CD4-positive, alpha-beta T cell treated with Interleukin-1 beta for 1 hour (primary cell): ENCODE results near the gene OR13F1.
"Not testable (repeated sequence)": the region's sequence is repeated elsewhere in the genome, so short reads cannot be mapped to it uniquely, and the experiment has no call there.

Experiments
- DNase-seq, 2 donors: peaks; one replicate each; pipeline ENCODE4 v3.0.0-alpha.2; 2020 to 2022

The OR13F1 gene

DNA sequence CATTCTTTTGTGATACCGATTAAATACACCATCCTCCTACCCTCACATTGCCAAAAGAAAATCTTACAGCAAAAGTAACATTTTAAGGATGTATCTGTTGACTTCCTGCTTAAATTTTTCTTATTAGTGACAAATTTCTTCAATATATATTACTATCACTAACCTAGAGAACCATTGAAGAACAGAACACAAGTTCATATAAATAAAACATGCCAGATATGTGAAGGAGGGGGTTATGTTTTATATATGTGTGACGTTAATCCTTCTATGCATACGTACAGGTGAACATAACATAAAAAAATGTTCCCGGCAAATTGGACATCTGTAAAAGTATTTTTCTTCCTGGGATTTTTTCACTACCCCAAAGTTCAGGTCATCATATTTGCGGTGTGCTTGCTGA lies at the start of gene OR13F1:
OR13F1 (plus strand) TSS at position 301 of the 400 bp plus-strand sequence; CDS start at position 301, 0 bp downstream.
- DNase-seq: no peak

GRCh38 chr9:104456831-104457230 lies 47.2 kb upstream of the OR13F1 start:
- no peak for DNase-seq

- no peak for DNase-seq
Measured at GRCh38 chr9:104463864-104464263, 40.2 kb upstream of the OR13F1 start.

GRCh38 chr9:104468261-104468660 lies 35.8 kb upstream of the OR13F1 start:
- DNase-seq: no peak

DNA sequence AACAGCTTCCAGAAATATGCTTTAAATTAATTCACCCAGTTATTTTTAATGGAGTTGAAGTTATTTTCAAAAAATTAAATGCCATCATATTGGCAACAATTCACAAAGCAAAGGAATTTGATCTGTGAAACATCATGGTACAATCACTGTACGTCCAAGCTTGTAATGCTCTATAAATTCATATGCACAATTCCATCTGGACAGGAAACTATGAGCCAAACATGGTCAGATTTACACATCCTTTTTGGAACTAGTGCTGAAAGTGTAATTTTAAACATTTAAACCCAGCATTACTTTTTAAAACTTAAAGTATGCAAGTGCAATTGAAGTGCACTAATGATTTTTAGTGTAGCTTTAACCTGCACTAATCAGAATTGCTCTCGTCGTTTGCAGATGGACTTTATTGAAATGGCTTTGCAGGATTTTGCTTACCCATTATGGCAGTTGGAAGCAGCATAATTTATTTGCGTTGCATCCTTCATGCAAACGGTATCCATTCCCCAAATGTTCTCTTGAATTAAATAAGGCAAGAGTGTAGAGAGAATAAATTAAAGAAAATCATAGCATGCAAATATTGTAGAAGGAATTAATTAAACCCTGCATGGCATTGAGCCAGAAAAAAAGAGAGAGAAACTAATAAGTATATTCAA lies 21.0 kb upstream of the OR13F1 start:
- no peak for DNase-seq

DNA sequence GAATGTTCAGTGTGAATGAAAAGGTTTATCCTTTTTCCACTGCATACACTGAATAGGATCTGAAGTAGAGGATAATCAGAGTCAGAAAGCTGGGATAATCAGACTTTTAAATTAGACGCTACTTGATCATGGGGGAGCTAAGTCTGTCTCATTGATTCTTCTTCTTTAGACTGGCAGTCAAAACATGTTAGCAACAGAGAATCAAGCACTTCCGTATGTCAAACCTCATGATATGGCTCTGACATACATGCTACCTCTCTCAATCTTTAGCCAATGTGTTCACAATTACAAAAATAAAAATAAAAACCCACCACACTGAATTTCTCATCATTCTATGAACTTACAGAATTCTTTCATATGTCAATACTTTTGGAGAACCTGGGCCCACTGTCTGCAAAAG lies 19.0 kb upstream of the OR13F1 start:
- no peak for DNase-seq

DNA sequence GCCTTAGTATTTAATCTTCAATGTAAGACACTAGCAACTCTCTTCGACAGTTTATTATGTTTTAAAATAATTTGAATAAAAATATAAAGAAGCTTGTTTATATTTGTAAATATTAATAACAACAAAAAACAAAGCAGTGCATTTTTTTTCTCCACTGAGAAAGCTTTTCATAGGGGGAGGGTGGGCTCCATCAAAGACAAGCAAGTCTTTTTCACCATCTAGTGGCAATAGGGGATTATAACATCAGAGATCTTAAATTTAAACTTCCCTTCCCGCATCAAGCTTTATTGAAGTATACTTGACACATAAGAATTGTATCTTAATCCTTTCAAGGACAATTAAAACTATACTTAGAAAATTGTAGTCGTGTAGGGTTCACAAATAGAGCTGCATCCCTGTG lies 9.3 kb upstream of the OR13F1 start:
- no peak for DNase-seq

GRCh38 chr9:104503440-104503839 lies 623 bp upstream of the OR13F1 start:
- DNase-seq: no peak

GRCh38 chr9:104506565-104506964 lies 2.5 kb downstream of the OR13F1 start:
- DNase-seq: no peak

- DNase-seq: no peak
Measured at GRCh38 chr9:104514901-104515300, 10.8 kb downstream of the OR13F1 start.

- DNase-seq: not testable (repeated sequence)
Measured at GRCh38 chr9:104520241-104520640, 16.2 kb downstream of the OR13F1 start.

DNA sequence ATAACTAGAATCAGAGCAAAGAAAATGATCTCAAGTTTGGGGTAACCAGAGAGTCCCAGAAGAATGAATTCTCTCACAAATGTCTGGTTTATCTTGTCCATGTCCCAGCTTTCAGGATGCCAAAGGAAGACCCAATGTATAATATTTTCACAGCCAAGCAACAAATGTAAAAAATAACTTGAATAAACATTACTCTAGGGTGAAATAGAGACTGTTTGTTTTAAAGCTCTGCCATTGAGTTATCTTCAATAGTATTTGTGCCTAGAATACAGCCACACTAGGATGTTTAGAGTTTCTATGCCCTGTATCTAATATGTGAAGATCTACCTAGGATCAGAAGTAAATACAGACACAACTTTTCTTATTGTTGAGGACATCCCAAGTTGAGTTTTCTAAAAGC lies 23.0 kb downstream of the OR13F1 start, which contains the start of gene OR13C4:
OR13C4 (minus strand) TSS at position 101 of the 400 bp plus-strand sequence; CDS start at position 101, 0 bp downstream.
- no peak for DNase-seq

GRCh38 chr9:104536756-104537155 lies 32.7 kb downstream of the OR13F1 start, which contains the start of gene OR13C3:
OR13C3 (minus strand) TSS chr9:104536856; CDS start chr9:104536723, 133 bp downstream.
- DNase-seq: no peak

DNA sequence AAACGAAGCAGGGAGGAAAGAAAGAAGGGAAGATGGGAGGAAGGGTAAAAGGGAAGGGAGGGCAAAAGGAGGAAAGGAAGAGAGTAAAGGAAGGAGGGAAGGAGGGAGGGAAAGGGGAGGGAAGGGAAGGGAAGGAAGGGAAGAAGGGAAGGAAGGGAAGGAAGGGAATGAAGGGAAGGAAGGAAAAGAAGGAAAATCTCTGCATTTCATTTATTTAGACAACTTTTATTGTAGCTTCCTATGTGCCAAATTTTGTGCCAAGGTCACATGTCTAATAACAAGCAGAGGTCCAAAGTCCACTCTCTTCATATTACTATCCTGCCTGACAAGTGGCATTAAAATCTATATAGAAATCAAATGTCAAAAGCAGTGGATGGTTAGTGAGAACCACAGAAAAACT lies 35.2 kb downstream of the OR13F1 start:
- DNase-seq: no peak

GRCh38 chr9:104544644-104545043 lies 40.6 kb downstream of the OR13F1 start:
- no peak for DNase-seq

DNA sequence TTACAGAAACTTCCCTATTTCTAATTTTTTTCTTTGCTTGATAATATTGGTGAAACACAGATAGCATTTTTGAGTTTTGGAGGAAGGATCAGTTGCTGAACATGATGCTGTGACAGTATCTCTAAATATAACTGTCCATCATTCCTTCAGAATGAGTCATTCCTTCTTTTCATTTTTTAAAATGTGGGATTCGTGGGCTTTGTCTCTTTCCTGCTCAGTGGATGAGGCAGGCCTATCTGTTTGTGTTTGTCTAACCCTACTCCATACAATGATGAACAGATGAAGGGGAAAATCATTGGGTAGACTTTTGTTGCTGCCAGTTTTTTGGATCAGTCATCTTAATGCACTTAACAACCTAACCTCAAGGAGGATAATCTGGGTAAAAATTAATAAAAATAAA lies 49.2 kb downstream of the OR13F1 start:
- DNase-seq: no peak
